ENCODE measurements around the gene RRP8. TPM values are rescaled to one million over a fixed set of nuclear protein-coding genes. Genes with fewer than 3 reads are reported as not detected.

Gene RRP8
- total RNA-seq, 1 donor from 2014 or later, result 13.2 TPM

- peak; percentile 66 for DNase-seq (ENCODE audit: low read depth, low spot score)
Measured at GRCh38 chr11:6618117-6619003, 14.9 kb upstream of the RRP8 start.

GRCh38 chr11:6617315-6617781 is 13.9 kb upstream of the RRP8 start:
- no peak for DNase-seq (ENCODE audit: low read depth, low spot score)

GRCh38 chr11:6616596-6617250 is 13.3 kb upstream of the RRP8 start:
- no peak for DNase-seq (ENCODE audit: low read depth, low spot score)

- no peak for DNase-seq (ENCODE audit: low read depth, low spot score)
Measured at GRCh38 chr11:6615882-6616585, 12.6 kb upstream of the RRP8 start.

- DNase-seq (ENCODE audit: low read depth, low spot score), result no peak
Measured at GRCh38 chr11:6615046-6615445, 11.6 kb upstream of the RRP8 start.

GRCh38 chr11:6614446-6614845 is 11.0 kb upstream of the RRP8 start:
- DNase-seq (ENCODE audit: low read depth, low spot score), result no peak

GRCh38 chr11:6613496-6613895 is 10.1 kb upstream of the RRP8 start:
- DNase-seq (ENCODE audit: low read depth, low spot score), result no peak

- peak; percentile 85 for DNase-seq (ENCODE audit: low read depth, low spot score)
Measured at GRCh38 chr11:6612213-6613041, 9.0 kb upstream of the RRP8 start, which contains the start of gene TAF10. Gene TAF10 (minus strand): TSS chr11:6612216. CDS start chr11:6612189, 27 bp downstream.

- DNase-seq (ENCODE audit: low read depth, low spot score), result no peak
Measured at GRCh38 chr11:6611963-6612212, 8.5 kb upstream of the RRP8 start.

- no peak for DNase-seq (ENCODE audit: low read depth, low spot score)
Measured at GRCh38 chr11:6611092-6611962, 7.9 kb upstream of the RRP8 start.

GRCh38 chr11:6610591-6610990 is 7.2 kb upstream of the RRP8 start:
- no peak for DNase-seq (ENCODE audit: low read depth, low spot score)

- DNase-seq (ENCODE audit: low read depth, low spot score), result no peak
Measured at GRCh38 chr11:6609502-6610015, 6.1 kb upstream of the RRP8 start.

- DNase-seq (ENCODE audit: low read depth, low spot score), result no peak
Measured at GRCh38 chr11:6608726-6609501, 5.5 kb upstream of the RRP8 start.

GRCh38 chr11:6608011-6608410 is 4.6 kb upstream of the RRP8 start:
- no peak for DNase-seq (ENCODE audit: low read depth, low spot score)

- DNase-seq (ENCODE audit: low read depth, low spot score), result no peak
Measured at GRCh38 chr11:6607190-6607795, 3.9 kb upstream of the RRP8 start.

- DNase-seq (ENCODE audit: low read depth, low spot score), result peak; percentile 91
Measured at GRCh38 chr11:6606471-6607189, 3.2 kb upstream of the RRP8 start.

GRCh38 chr11:6604790-6605189 is 1.4 kb upstream of the RRP8 start:
- DNase-seq (ENCODE audit: low read depth, low spot score), result no peak

- DNase-seq (ENCODE audit: low read depth, low spot score), result no peak
Measured at GRCh38 chr11:6604081-6604626, 738 bp upstream of the RRP8 start.
